Suprapubic skin (tissue), 4 donors: ENCODE measurements around the gene ADAMTS12. TPM values are rescaled to one million over a fixed set of nuclear protein-coding genes. Genes with fewer than 3 reads are reported as not detected.

ENCODE experiments used
- DNase-seq, 2 donors: peaks; one replicate each; pipeline ENCODE4 v3.0.0-alpha.2; 2019; ENCODE audit warnings: low spot score in 2 of 2
- H3K27ac ChIP-seq: fragments of 200-600 bp; sonication (generic); one replicate; pipeline ENCODE4 v1.5.1; 2019
- H3K27me3 ChIP-seq: fragments of 200-600 bp; sonication (generic); one replicate; pipeline ENCODE4 v1.5.1; 2019
- H3K36me3 ChIP-seq: fragments of 200-600 bp; sonication (generic); one replicate; pipeline ENCODE4 v1.5.1; 2019
- H3K4me1 ChIP-seq: fragments of 200-600 bp; sonication (generic); one replicate; pipeline ENCODE4 v1.5.1; 2019
- H3K4me3 ChIP-seq: fragments of 200-600 bp; sonication (generic); one replicate; pipeline ENCODE4 v1.5.1; 2019; ENCODE audit warnings: mild to moderate bottlenecking
- H3K9me3 ChIP-seq: fragments of 200-600 bp; sonication (generic); one replicate; pipeline ENCODE4 v1.5.1; 2019
- CTCF ChIP-seq, 2 donors: fragments of 200-600 bp in 1 of 2; fragments of 450-650 bp in 1 of 2; sonication (generic) in 1 of 2; IDR thresholded peaks; one replicate each; pipeline ENCODE4 v1.5.1; 2016 to 2019; ENCODE audit warnings: antibody characterized with exemption in 2 of 2, mild to moderate bottlenecking in 1 of 2, moderate library complexity in 1 of 2
- EP300 ChIP-seq: sonication (generic); formaldehyde crosslinking; IDR thresholded peaks from one replicate; pipeline ENCODE4 v1.6.1; 2017; ENCODE audit warnings: antibody characterized with exemption
- POLR2A ChIP-seq, 2 donors: fragments of 450-650 bp; IDR thresholded peaks; one replicate each; pipeline ENCODE4 v1.6.1; 2017; ENCODE audit warnings: antibody characterized with exemption in 2 of 2, mild to moderate bottlenecking in 2 of 2, moderate library complexity in 2 of 2
- POLR2AphosphoS5 ChIP-seq, 3 donors: sonication (generic); formaldehyde crosslinking; IDR thresholded peaks; one replicate each; pipeline ENCODE4 v1.6.1; 2017; ENCODE audit warnings: antibody characterized with exemption in 3 of 3
- WGBS: methylation state at CpG from one replicate; pipeline ENCODE4 v1.1.5; 2018; 5-methylcytosine and 5-hydroxymethylcytosine counted together
- total RNA-seq, 4 donors: library from RNA; depleted of rRNA; stranded (reverse); fragments of >200 nt; gene quantifications; one replicate each; pipeline ENCODE4 v1.1.0, GENCODE V29; 2016

Gene ADAMTS12
- total RNA-seq, 4 donors from 2014 or later: 0.26 to 1.3 (median 0.57) TPM

- H3K4me3 ChIP-seq: no peak overlapping the region
- no peaks in the 10 kb centered on the region for H3K4me1 ChIP-seq
- H3K27ac ChIP-seq: no peak overlapping the region
- no peaks in the 10 kb centered on the region for H3K36me3 ChIP-seq
- no peak for DNase-seq
- H3K27me3 ChIP-seq: no peaks in the 10 kb centered on the region
- TF ChIP-seq POLR2AphosphoS5 (IDR thresholded peaks at IDR 0.05) (no peak), EP300 (no peak), POLR2A (IDR thresholded peaks at IDR 0.05) (no peak), CTCF (IDR thresholded peaks at IDR 0.05) (no peak)
- 66% methylated on average over 2 of the region's 2 CpGs for WGBS
- H3K9me3 ChIP-seq: no peaks in the 10 kb centered on the region
Measured at GRCh38 chr5:33629999-33630398, 261.8 kb downstream of the ADAMTS12 start.

- Histone ChIP-seq H3K4me3 (no peak overlapping the region), H3K36me3 (no peaks in the 10 kb centered on the region), H3K27ac (no peak overlapping the region), H3K9me3 (no peaks in the 10 kb centered on the region), H3K4me1 (no peaks in the 10 kb centered on the region), H3K27me3 (no peaks in the 10 kb centered on the region)
- no peak for DNase-seq
- TF ChIP-seq CTCF (IDR thresholded peaks at IDR 0.05) (no peak), POLR2AphosphoS5 (IDR thresholded peaks at IDR 0.05) (no peak), EP300 (no peak), POLR2A (IDR thresholded peaks at IDR 0.05) (no peak)
- WGBS: 78% methylated on average over 1 of the region's 1 CpG
Measured at GRCh38 chr5:33628796-33629195, 263.0 kb downstream of the ADAMTS12 start.

- DNase-seq: no peak
- H3K27ac ChIP-seq: no peak overlapping the region
- no peaks in the 10 kb centered on the region for H3K27me3 ChIP-seq
- H3K4me3 ChIP-seq: no peak overlapping the region
- no peaks in the 10 kb centered on the region for H3K9me3 ChIP-seq
- no peak for TF ChIP-seq EP300
- TF ChIP-seq POLR2A (IDR thresholded peaks at IDR 0.05): no peak
- TF ChIP-seq CTCF (IDR thresholded peaks at IDR 0.05): no peak
- TF ChIP-seq POLR2AphosphoS5 (IDR thresholded peaks at IDR 0.05): no peak
- WGBS: 63% methylated on average over 1 of the region's 1 CpG
- no peaks in the 10 kb centered on the region for H3K4me1 ChIP-seq
- H3K36me3 ChIP-seq: no peaks in the 10 kb centered on the region
Measured at GRCh38 chr5:33621514-33621913, 270.3 kb downstream of the ADAMTS12 start.

GRCh38 chr5:33614039-33614438 lies 277.8 kb downstream of the ADAMTS12 start:
- Histone ChIP-seq H3K4me3 (no peak overlapping the region), H3K36me3 (no peaks in the 10 kb centered on the region), H3K4me1 (no peaks in the 10 kb centered on the region), H3K27ac (no peak overlapping the region), H3K27me3 (no peaks in the 10 kb centered on the region), H3K9me3 (no peaks in the 10 kb centered on the region)
- TF ChIP-seq EP300: no peak
- TF ChIP-seq CTCF (IDR thresholded peaks at IDR 0.05): no peak
- TF ChIP-seq POLR2A (IDR thresholded peaks at IDR 0.05): no peak
- no peak for TF ChIP-seq POLR2AphosphoS5 (IDR thresholded peaks at IDR 0.05)
- WGBS: 96% methylated on average over 3 of the region's 3 CpGs
- no peak for DNase-seq

- Histone ChIP-seq H3K4me3 (no peak overlapping the region), H3K36me3 (no peaks in the 10 kb centered on the region), H3K9me3 (no peaks in the 10 kb centered on the region), H3K27me3 (no peaks in the 10 kb centered on the region), H3K4me1 (no peaks in the 10 kb centered on the region), H3K27ac (no peak overlapping the region)
- WGBS: 71% methylated on average over 1 of the region's 1 CpG
- TF ChIP-seq EP300: no peak
- TF ChIP-seq CTCF (IDR thresholded peaks at IDR 0.05): no peak
- DNase-seq: no peak
Measured at GRCh38 chr5:33612386-33612785, 279.4 kb downstream of the ADAMTS12 start.
